K562 (cell line): Measurements from ENCODE around the gene DXO. TPM values are rescaled to one million over a fixed set of nuclear protein-coding genes. Genes with fewer than 3 reads are reported as not detected.

ENCODE experiments used
- ARHGAP35 ChIP-seq: fragments of 450-650 bp; IDR thresholded peaks from 2 replicates; pipeline ENCODE4 v1.6.1; 2018; ENCODE audit not compliant: partially characterized antibody
- BHLHE40 ChIP-seq: IDR thresholded peaks from 2 replicates; pipeline ENCODE4 v1.6.1; 2011; ENCODE audit warnings: low read length, improper control_type of control experiment
- CBX3 ChIP-seq, 2 experiments: IDR thresholded peaks; 1 replicate in 1 of 2; 2 replicates in 1 of 2; pipeline ENCODE4 v1.6.1; 2012; ENCODE audit warnings: inconsistent platforms in 2 of 2, low read length in 2 of 2, borderline replicate concordance in 1 of 2, control low read depth in 1 of 2
- CBX8 ChIP-seq: fragments of 200-600 bp; sonication (generic); IDR thresholded peaks from 2 replicates; pipeline ENCODE4 v1.6.1; 2012; ENCODE audit warnings: borderline replicate concordance, mixed run types, low read depth, mild to moderate bottlenecking, moderate library complexity, mixed read lengths, low read length, control low read depth, inconsistent platforms; ENCODE audit not compliant: poor library complexity, severe bottlenecking; ENCODE audit errors: extremely low read depth
- MYBL2 ChIP-seq, 2 experiments: fragments of 450-650 bp in 1 of 2; sonication (generic) in 1 of 2; formaldehyde crosslinking in 1 of 2; IDR thresholded peaks; 2 replicates each; pipeline versions ENCODE4 v1.6.1 to v1.8.1; 2017 to 2022; ENCODE audit warnings: borderline replicate concordance in 1 of 2, inconsistent platforms in 1 of 2, low read depth in 1 of 2, mild to moderate bottlenecking in 1 of 2, missing genetic modification reagents in 1 of 2, moderate library complexity in 1 of 2
- PTTG1 ChIP-seq: fragments of 450-650 bp; IDR thresholded peaks from 2 replicates; pipeline ENCODE4 v1.6.1; 2016; ENCODE audit warnings: low read depth, mild to moderate bottlenecking, missing genetic modification characterization, missing compliant biosample characterization
- PURB ChIP-seq: sonication (generic); formaldehyde crosslinking; IDR thresholded peaks from 2 replicates; pipeline ENCODE4 v1.9.0; 2021; ENCODE audit warnings: low read depth, mild to moderate bottlenecking, missing genetic modification reagents
- TFAP4 ChIP-seq: sonication (generic); formaldehyde crosslinking; IDR thresholded peaks from 2 replicates; pipeline ENCODE4 v1.8.0; 2022; ENCODE audit warnings: missing genetic modification reagents, mild to moderate bottlenecking, moderate library complexity, borderline replicate concordance
- ZNF384 ChIP-seq: IDR thresholded peaks from 2 replicates; pipeline ENCODE4 v1.6.1; 2012; ENCODE audit warnings: low read depth, low read length, improper control_type of control experiment
- ZNF408 ChIP-seq: fragments of 250-450 bp; sonication (Bioruptor Pico); IDR thresholded peaks from 2 replicates; pipeline ENCODE4 v1.4.0; 2020; ENCODE audit warnings: low read depth, mild to moderate bottlenecking, moderate library complexity
- ZNF436 ChIP-seq: fragments of 250-450, 450-650 bp; sonication (Bioruptor Pico); formaldehyde crosslinking; IDR thresholded peaks from 2 replicates; pipeline ENCODE4 v1.7.0; 2020; ENCODE audit warnings: mild to moderate bottlenecking
- polyA plus RNA-seq, 8 experiments: library from polyadenylated mRNA; depleted of rRNA in 4 of 8; stranded (reverse) in 5 of 8; unstranded in 3 of 8; fragments of >200 nt; fragmentation: Nextera tagmentation in 2 of 8; fragmentation: Illumina TruSeq in 1 of 8; extraction: Ambion mirVana in 2 of 8; extraction: Trizol in 1 of 8; gene quantifications; 2 replicates each; pipeline versions ENCODE4 v1.2.1 to v1.2.3, GENCODE V29; 2011 to 2014; ENCODE audit warnings: inconsistent platforms in 1 of 8, missing spikeins in 1 of 8
- total RNA-seq, 7 experiments: library from RNA; depleted of rRNA in 6 of 7; stranded (reverse); fragments of >200 nt in 6 of 7; fragmentation: Illumina TruSeq in 2 of 7; extraction: Trizol in 2 of 7; gene quantifications; 2 replicates each; pipeline versions ENCODE4 v1.2.1 to v1.2.3, GENCODE V29; 2011 to 2021; ENCODE audit warnings: low replicate concordance in 1 of 7
- TF ChIP-seq, protein P1 (sequence below): fragments of 450-650 bp; IDR thresholded peaks from 2 replicates; pipeline ENCODE4 v1.6.1; 2016; ENCODE audit warnings: low read depth
- TF ChIP-seq, protein P2 (sequence below): IDR thresholded peaks from 2 replicates; pipeline ENCODE4 v1.6.1; 2014; ENCODE audit warnings: antibody characterized with exemption
- TF ChIP-seq, protein P3 (sequence below): fragments of 450-650 bp; IDR thresholded peaks from 2 replicates; pipeline ENCODE4 v1.6.1; 2016
- TF ChIP-seq, protein P4 (sequence below): IDR thresholded peaks from 2 replicates; pipeline ENCODE4 v1.6.1; 2016; ENCODE audit warnings: missing genetic modification characterization, missing compliant biosample characterization

Gene DXO
- total and polyA plus RNA-seq, 9 of the 15 experiments (the other 6 are each of a cell fraction or from before 2014, with no cell fraction given), result 6.4 to 35.1 (median 19.4) TPM

- TF ChIP-seq, protein P1, sequence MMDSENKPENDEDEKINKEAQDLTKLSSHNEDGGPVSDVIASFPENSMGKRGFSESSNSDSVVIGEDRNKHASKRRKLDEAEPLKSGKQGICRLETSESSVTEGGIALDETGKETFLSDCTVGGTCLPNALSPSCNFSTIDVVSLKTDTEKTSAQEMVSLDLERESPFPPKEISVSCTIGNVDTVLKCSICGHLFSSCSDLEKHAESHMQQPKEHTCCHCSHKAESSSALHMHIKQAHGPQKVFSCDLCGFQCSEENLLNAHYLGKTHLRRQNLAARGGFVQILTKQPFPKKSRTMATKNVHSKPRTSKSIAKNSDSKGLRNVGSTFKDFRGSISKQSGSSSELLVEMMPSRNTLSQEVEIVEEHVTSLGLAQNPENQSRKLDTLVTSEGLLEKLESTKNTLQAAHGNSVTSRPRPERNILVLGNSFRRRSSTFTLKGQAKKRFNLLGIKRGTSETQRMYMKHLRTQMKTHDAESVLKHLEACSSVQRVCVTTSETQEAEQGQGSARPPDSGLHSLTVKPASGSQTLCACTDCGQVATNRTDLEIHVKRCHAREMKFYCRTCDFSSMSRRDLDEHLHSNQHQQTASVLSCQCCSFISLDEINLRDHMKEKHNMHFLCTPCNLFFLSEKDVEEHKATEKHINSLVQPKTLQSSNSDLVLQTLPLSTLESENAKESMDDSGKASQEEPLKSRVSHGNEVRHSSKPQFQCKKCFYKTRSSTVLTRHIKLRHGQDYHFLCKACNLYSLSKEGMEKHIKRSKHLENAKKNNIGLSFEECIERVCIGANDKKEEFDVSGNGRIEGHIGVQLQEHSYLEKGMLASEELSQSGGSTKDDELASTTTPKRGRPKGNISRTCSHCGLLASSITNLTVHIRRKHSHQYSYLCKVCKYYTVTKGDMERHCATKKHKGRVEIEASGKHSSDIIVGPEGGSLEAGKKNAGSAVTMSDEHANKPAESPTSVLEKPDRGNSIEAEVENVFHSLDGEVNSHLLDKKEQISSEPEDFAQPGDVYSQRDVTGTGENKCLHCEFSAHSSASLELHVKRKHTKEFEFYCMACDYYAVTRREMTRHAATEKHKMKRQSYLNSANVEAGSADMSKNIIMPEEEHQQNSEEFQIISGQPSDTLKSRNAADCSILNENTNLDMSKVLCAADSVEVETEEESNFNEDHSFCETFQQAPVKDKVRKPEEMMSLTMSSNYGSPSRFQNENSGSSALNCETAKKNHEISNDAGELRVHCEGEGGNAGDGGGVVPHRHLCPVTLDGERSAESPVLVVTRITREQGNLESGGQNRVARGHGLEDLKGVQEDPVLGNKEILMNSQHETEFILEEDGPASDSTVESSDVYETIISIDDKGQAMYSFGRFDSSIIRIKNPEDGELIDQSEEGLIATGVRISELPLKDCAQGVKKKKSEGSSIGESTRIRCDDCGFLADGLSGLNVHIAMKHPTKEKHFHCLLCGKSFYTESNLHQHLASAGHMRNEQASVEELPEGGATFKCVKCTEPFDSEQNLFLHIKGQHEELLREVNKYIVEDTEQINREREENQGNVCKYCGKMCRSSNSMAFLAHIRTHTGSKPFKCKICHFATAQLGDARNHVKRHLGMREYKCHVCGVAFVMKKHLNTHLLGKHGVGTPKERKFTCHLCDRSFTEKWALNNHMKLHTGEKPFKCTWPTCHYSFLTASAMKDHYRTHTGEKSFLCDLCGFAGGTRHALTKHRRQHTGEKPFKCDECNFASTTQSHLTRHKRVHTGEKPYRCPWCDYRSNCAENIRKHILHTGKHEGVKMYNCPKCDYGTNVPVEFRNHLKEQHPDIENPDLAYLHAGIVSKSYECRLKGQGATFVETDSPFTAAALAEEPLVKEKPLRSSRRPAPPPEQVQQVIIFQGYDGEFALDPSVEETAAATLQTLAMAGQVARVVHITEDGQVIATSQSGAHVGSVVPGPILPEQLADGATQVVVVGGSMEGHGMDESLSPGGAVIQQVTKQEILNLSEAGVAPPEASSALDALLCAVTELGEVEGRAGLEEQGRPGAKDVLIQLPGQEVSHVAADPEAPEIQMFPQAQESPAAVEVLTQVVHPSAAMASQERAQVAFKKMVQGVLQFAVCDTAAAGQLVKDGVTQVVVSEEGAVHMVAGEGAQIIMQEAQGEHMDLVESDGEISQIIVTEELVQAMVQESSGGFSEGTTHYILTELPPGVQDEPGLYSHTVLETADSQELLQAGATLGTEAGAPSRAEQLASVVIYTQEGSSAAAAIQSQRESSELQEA, result no peak
- TF ChIP-seq MYBL2 (IDR thresholded peaks at IDR 0.05; ENCODE audit: low read depth) (no peak), MYBL2 (CRISPR knock-in tag; IDR thresholded peaks at IDR 0.05; ENCODE audit: borderline replicate concordance) (no peak), PTTG1 (no peak), BHLHE40 (no peak), ZNF436 (CRISPR knock-in tag) (peak; percentile 61; the same call in 1 of the 2 replicates), CBX8 (no peak), ARHGAP35 (no peak), PURB (CRISPR knock-in tag) (no peak), ZNF384 (no peak), TFAP4 (no peak), ZNF408 (CRISPR knock-in tag) (no peak), CBX3 (IDR thresholded peaks at IDR 0.05; ENCODE audit: borderline replicate concordance in 1 of 2, low read length in 2 of 2) (no peak)
- TF ChIP-seq, protein P2, sequence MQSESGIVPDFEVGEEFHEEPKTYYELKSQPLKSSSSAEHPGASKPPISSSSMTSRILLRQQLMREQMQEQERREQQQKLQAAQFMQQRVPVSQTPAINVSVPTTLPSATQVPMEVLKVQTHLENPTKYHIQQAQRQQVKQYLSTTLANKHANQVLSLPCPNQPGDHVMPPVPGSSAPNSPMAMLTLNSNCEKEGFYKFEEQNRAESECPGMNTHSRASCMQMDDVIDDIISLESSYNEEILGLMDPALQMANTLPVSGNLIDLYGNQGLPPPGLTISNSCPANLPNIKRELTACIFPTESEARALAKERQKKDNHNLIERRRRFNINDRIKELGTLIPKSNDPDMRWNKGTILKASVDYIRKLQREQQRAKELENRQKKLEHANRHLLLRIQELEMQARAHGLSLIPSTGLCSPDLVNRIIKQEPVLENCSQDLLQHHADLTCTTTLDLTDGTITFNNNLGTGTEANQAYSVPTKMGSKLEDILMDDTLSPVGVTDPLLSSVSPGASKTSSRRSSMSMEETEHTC, result no peak
- TF ChIP-seq, protein P3, sequence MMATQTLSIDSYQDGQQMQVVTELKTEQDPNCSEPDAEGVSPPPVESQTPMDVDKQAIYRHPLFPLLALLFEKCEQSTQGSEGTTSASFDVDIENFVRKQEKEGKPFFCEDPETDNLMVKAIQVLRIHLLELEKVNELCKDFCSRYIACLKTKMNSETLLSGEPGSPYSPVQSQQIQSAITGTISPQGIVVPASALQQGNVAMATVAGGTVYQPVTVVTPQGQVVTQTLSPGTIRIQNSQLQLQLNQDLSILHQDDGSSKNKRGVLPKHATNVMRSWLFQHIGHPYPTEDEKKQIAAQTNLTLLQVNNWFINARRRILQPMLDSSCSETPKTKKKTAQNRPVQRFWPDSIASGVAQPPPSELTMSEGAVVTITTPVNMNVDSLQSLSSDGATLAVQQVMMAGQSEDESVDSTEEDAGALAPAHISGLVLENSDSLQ, result no peak
- TF ChIP-seq, protein P4, sequence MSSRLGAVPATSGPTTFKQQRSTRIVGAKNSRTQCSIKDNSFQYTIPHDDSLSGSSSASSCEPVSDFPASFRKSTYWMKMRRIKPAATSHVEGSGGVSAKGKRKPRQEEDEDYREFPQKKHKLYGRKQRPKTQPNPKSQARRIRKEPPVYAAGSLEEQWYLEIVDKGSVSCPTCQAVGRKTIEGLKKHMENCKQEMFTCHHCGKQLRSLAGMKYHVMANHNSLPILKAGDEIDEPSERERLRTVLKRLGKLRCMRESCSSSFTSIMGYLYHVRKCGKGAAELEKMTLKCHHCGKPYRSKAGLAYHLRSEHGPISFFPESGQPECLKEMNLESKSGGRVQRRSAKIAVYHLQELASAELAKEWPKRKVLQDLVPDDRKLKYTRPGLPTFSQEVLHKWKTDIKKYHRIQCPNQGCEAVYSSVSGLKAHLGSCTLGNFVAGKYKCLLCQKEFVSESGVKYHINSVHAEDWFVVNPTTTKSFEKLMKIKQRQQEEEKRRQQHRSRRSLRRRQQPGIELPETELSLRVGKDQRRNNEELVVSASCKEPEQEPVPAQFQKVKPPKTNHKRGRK (tag), result no peak
Observed at GRCh38 chr6:31958412-31958740, 13.6 kb downstream of the DXO start (continued).
